Measurements from ENCODE around the gene ADAMTSL5. TPM values are rescaled to one million over a fixed set of nuclear protein-coding genes. Genes with fewer than 3 reads are reported as not detected.
A peak's percentile ranks its signal among the peaks of the same experiment; 100 is the strongest.

Gene ADAMTSL5
- total and polyA plus RNA-seq, 2 of the 13 experiments (the other 11 are each of a cell fraction or from before 2014, with no cell fraction given) = 0.60 to 2.7 TPM

DNA sequence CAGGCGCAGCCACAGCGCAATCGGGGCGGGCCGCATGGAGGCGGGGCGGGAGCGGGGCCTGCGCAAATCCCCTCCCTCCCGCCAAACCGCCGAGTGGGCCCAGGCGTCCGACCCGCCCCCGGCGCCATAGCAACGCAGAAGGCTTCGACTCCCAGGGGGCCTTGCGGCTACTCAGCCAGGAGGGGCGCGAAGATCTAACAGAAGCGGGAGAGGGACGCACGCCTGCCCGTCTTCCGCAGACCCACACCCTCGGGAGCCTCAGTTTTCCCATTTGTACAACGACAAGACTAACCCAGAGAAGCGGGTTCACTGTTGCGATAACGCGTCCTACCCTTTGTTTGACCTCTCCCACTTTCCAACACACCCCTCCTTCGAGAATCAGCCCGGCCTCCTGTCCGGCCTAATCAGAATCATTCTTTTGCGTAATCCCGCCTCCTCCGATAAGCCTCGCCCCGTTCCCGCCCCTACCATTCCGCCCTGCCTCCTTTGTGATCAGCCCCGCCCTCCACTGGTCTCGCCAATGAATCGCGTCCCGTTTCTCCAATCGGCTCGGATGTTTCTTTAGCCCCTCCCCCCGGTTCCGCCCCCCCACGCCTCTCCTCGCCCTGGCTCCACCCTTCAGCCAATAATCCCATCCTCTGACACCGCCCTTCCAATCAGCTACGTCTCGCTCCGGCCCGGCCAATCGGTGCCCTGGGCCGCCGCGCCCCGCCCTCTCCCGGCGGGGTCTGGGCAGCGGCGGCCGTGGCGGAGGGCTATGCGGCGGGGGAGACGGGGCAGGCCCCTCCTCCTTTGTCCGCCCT is 22.3 kb downstream of the ADAMTSL5 start, which contains the start of gene PCSK4 (continued):
- no peak for TF ChIP-seq GLMP (CRISPR knock-in tag; IDR thresholded peaks at IDR 0.05; ENCODE audit: borderline replicate concordance)
- TF ChIP-seq HINFP (CRISPR knock-in tag; IDR thresholded peaks at IDR 0.05; ENCODE audit: low read depth) = 0 out of 2 replicates have a peak, but pooled peaks have one; percentile 15
- TF ChIP-seq TFE3 (CRISPR knock-in tag; IDR thresholded peaks at IDR 0.05) = 0 out of 2 replicates have a peak, but pooled peaks have one; percentile 31
- TF ChIP-seq ZNF839 (CRISPR knock-in tag; IDR thresholded peaks at IDR 0.05; ENCODE audit: borderline replicate concordance) = no peak
- peak; percentile 55 for TF ChIP-seq ZNF687 (CRISPR knock-in tag; IDR thresholded peaks at IDR 0.05)
- TF ChIP-seq GLI4 (CRISPR knock-in tag; IDR thresholded peaks at IDR 0.05; ENCODE audit: borderline replicate concordance) = no peak
- TF ChIP-seq LCORL (IDR thresholded peaks at IDR 0.05) = no peak
- TF ChIP-seq LCORL (CRISPR knock-in tag; IDR thresholded peaks at IDR 0.05) = peak; percentile 86
- TF ChIP-seq ZNF674 (CRISPR knock-in tag; IDR thresholded peaks at IDR 0.05; ENCODE audit: low read depth) = no peak
- no peak for TF ChIP-seq KAT2B (IDR thresholded peaks at IDR 0.05; ENCODE audit: borderline replicate concordance, low read depth, low read length)
- TF ChIP-seq, protein P1, sequence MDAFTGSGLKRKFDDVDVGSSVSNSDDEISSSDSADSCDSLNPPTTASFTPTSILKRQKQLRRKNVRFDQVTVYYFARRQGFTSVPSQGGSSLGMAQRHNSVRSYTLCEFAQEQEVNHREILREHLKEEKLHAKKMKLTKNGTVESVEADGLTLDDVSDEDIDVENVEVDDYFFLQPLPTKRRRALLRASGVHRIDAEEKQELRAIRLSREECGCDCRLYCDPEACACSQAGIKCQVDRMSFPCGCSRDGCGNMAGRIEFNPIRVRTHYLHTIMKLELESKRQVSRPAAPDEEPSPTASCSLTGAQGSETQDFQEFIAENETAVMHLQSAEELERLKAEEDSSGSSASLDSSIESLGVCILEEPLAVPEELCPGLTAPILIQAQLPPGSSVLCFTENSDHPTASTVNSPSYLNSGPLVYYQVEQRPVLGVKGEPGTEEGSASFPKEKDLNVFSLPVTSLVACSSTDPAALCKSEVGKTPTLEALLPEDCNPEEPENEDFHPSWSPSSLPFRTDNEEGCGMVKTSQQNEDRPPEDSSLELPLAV (CRISPR knock-in tag; conservative IDR thresholded peaks at IDR 0.05; ENCODE audit: low read depth) = no peak
- peak; percentile 23; the same call in 1 of the 2 replicates for TF ChIP-seq WIZ (CRISPR knock-in tag; IDR thresholded peaks at IDR 0.05)
- TF ChIP-seq REL (CRISPR knock-in tag; conservative IDR thresholded peaks at IDR 0.05) = no peak
- no peak for TF ChIP-seq MYNN (CRISPR knock-in tag; IDR thresholded peaks at IDR 0.05; ENCODE audit: low read depth)
- no peak for TF ChIP-seq GTF2F1 (IDR thresholded peaks at IDR 0.05; ENCODE audit: low read length)
- TF ChIP-seq RFX3 (CRISPR knock-in tag; IDR thresholded peaks at IDR 0.05) = peak; percentile 90

Measured in HepG2 (cell line).